GM19193 (cell line): Measurements from ENCODE around the gene TPM1.

Experiments
- POLR2A ChIP-seq: IDR thresholded peaks from 4 replicates; pipeline ENCODE4 v1.6.1; 2011; ENCODE audit not compliant: insufficient read depth, insufficient read length; ENCODE audit errors: extremely low read depth

TPM1 gene

GRCh38 chr15:63013052-63013808 lies 29.3 kb upstream of the TPM1 start:
- TF ChIP-seq POLR2A, result no peak

GRCh38 chr15:63014578-63014977 lies 28.0 kb upstream of the TPM1 start:
- no peak for TF ChIP-seq POLR2A

DNA sequence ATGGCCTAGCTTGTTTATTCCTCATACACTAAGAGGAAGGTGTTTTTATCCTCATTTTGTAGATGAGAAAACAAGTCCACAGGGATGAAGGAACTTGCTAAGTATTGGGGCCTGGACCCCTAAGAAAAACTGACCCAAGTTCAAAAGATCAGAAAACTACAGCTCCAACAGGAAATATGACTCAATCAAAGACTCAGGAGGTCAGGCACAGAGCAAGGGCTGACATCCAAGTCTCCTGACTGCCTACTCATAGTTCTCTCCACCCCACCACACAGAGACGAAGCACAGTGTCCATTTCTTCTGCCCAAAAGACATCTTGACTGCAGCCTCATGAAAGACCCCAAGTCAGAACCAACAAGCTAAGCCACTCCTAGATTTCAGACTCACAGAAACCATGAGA lies 26.9 kb upstream of the TPM1 start:
- no peak for TF ChIP-seq POLR2A

DNA sequence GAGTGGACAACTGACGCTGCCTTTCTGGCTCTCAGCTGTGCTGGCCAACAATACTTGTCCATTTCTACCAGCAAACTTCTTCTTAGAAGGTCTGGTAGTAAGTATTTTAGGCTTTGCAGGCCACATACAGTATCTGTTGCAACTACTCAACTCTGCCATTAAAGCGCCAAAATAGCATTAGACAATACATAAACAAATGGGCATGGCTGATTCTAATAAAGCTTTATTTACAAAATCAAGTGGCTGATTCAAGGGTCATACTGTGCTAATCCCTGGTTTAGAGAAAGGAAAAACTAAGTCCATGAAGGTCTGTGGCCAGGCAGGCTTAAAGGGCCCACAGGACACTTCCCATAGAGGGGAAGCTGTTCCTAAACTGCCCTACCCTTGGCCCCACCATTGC lies 26.3 kb upstream of the TPM1 start:
- TF ChIP-seq POLR2A, result no peak

DNA sequence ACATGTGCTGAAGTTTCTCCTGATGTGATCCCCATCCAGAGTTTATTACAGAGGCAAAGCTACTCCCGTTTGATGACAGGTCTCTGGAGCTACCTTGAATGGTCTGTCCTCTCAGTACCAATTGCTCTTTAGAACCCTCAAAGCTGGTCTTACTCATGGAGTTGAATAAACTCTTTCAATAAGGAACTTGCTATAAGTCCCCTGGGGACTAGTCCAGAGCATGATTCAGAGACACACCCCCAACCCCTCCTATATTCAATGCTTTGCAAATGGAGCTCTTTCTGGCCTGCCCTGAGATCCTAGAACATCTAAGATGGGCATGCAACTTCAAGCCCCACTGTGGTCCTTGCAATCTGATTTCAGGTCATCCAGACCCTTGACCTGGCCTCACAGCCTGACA lies 23.9 kb upstream of the TPM1 start:
- TF ChIP-seq POLR2A, result no peak

DNA sequence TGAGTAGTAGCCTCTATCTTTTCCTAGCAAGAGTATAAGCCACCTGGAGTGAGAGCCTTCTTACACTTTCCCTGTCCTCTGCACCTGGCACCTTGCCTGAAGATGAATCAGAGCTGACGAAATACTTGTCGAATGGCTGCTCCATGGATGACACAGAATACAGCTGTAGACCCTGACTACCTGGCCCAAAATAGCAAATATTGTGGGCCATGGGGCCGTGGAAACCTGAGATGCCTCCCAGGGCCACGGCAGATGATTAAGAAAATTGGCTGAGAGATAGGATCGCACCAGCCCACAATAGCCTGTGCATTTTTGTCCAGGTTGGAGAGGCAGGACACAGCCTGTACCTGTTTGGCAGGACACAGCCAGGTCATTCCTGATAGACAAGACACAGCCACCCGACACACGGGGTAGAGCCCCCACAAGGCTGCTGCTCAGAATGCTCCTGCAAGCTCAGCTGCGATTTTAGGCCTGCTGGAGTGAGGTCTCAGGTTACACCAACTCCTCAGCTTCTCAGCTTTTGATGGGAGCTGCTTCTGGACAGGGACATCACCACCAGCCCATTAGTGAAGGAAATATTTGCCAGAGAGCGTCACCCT lies 22.9 kb upstream of the TPM1 start:
- TF ChIP-seq POLR2A, result no peak

DNA sequence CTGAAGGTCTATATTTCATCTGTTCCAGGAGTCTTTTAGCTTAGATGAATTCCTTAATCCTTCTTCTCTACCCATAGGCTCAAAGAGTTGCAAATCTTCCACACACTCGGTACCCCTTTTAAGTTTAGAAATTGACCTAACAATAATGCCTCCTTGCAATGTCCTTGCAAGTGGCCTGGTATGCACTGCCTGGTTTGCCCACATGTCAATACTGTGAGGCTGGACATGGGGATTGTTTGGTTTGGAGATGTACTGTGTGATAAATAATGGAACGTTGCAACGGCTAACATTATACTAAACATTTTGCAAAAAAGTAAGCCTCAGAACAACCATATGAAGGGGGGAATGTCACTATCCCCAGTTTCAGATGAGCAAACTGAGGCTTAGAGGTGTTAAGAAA lies 22.4 kb upstream of the TPM1 start:
- no peak for TF ChIP-seq POLR2A

GRCh38 chr15:63020759-63021430 lies 21.7 kb upstream of the TPM1 start:
- no peak for TF ChIP-seq POLR2A

- no peak for TF ChIP-seq POLR2A
These were observed 20.4 kb upstream of the TPM1 start for GRCh38 chr15:63022181-63022580.

DNA sequence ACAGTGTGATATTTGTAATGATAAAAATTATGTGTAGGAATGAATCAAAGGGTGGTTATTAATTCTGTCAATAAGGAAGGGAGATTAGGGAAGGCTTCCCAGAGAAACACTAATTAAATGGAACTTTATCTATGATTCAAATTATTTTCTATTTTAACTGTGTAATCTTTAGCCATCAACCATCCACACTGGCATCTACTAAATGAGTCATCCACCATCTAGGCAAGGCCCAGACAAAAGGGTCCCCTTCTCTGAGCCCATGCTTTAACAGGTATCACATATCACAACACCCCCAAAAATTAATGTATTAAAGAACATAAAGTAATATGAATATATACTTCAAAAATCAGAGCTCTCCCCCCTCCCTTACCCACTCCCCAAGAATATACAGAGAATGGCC lies 19.9 kb upstream of the TPM1 start:
- TF ChIP-seq POLR2A, result no peak

DNA sequence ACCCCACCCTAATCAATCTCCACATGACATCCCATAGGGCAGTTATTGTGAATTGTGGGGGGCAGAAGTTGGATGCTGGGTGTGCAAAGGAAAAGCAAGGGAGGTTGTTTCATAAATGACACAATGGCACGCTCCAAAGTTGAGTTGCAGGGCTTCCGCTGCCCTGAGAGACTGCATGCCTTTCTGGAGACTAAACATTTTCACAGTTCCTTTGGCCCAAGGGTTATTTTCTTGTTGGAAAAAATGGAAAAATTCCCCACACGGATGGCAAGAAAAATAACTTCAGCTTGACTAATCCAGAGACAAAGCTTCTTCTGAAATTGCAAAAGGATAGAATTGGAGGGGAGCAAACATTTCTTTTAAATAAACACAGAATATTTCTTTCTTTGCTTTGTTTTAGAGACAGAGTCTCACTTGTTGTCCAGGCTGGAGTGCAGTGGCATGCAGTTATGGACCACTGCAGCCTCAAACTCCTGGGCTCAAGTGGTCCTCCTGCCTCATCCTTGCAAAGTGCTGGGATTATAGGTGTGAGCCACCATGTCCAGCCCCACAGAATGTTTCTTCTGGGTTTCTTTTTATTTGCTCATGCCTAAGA lies 19.1 kb upstream of the TPM1 start:
- no peak for TF ChIP-seq POLR2A

DNA sequence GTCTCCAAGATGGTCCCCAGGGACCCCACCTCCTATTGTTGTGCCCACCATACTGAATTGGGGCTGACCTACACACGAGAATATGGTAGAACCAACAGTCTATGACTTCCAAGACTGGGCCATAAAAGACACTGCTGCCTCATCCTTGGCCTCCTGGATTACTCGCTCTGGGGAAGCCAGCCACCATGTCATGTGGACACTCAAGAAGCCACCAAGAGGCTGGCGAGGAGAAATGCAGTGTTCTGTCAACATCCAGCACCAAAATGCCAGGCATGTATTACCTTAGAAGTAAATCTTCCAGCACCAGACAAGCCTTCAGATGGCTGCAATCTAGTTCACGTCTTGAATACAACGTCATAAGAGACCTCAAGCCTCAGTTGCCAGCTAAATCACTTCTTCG lies 17.1 kb upstream of the TPM1 start:
- TF ChIP-seq POLR2A, result no peak

DNA sequence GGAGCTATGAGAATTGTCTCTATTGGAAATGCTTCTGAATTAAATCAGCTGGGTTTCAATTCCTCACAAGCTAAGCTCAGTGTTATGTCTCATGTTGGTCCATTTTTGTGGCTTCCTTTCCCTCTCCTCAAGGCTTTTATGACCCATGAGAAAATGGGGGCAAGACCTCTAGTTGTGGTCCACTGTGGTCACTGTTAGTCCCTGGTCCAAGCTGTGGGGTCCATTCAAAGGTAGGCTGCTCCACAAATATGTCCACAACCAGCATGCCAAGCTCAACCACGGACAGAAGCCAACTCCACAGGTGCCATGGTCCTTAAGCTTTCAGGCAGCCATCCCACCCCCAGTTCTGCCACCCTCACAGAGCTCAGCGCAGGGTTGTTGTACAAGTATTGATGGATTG lies 14.9 kb upstream of the TPM1 start:
- TF ChIP-seq POLR2A, result no peak

- TF ChIP-seq POLR2A, result no peak
These were observed 14.0 kb upstream of the TPM1 start for GRCh38 chr15:63028442-63029110.

GRCh38 chr15:63029676-63030075 lies 12.9 kb upstream of the TPM1 start:
- no peak for TF ChIP-seq POLR2A
